ENCODE measurements around the gene CCDC121.

CCDC121 gene

DNA sequence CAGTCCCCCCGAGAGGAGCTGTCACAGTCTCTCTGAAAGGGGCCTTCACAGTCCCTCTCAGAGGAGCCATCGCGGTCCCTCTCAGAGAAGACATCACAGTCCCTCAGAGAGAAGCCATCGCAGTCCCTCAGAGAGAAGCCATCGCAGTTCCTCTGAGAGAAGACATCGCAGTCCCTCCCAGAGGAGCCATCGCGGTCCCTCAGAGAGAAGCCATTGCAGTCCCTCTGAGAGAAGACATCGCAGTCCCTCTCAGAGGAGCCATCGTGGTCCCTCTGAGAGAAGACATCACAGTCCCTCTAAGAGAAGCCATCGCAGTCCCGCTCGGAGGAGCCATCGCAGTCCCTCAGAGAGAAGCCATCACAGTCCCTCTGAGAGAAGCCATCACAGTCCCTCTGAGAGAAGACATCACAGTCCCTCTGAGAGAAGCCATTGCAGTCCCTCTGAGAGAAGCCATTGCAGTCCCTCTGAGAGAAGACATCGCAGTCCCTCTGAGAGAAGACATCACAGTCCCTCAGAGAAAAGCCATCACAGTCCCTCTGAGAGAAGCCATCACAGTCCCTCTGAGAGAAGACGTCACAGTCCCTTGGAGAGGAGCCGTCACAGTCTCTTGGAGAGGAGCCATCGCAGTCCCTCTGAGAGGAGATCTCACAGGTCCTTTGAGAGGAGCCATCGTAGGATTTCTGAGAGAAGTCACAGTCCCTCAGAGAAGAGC, 47.2 kb downstream of the CCDC121 start:
- no peak for DNase-seq

All from NCI-H2029 treated with DMSO at 0.1 percent for 48 hours (cell line).